Hypothalamus (tissue), 51 donors: ENCODE results near the gene AAR2.

Source experiments
- DNase-seq, 51 donors: peaks; one replicate each; lab custom pipeline; 2025; lab: John Stamatoyannopoulos, UW

AAR2 gene

GRCh38 chr20:36275441-36276189 is 39.3 kb downstream of the AAR2 start:
- no peak for DNase-seq

- no peak for DNase-seq
Observed at GRCh38 chr20:36277546-36277945, 41.3 kb downstream of the AAR2 start.

DNA sequence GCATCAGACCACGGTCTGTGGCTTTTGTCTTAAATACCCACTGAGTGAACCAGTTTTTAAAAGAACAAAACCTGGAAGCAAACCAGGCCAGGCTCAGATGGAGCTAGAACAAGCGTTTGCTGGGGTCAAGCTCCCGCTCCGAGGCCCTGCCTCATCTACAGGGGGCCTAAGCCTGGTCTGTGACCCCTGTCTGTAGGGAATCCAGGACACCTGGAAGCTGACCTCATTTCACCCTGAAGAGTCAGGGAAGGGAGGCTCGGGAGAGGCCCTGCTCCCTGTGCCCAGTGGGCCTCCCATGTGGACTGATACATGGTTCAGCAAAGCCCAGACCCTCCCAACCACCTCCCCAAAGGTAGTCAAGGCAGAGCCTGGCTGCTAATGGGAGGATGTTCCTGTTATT is 43.1 kb downstream of the AAR2 start:
- no peak for DNase-seq

DNA sequence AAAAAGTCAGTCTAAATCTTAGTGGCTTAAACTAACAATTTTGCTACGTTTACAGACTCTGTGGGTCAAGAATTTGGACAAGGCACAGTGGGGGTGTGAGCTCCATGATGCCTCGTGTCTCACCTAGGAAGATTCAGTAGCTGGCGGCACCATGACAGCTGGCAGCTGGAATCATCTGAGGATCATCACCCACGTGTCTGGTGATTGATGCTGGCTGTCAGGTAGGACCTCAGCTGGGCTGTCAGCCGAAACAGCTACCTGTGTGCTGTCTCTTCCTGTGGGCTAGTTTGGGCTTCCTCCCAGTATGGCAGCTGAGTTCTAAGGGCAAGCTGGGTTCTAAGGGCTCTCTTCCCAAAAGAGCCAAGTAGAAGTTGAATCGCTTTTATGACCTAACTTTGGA is 43.5 kb downstream of the AAR2 start:
- no peak for DNase-seq

GRCh38 chr20:36281785-36282380 is 45.6 kb downstream of the AAR2 start:
- DNase-seq, result no peak

- no peak for DNase-seq
Observed at GRCh38 chr20:36284751-36285150, 48.5 kb downstream of the AAR2 start.

- no peak for DNase-seq
Observed at GRCh38 chr20:36285746-36286447, 49.6 kb downstream of the AAR2 start.

DNA sequence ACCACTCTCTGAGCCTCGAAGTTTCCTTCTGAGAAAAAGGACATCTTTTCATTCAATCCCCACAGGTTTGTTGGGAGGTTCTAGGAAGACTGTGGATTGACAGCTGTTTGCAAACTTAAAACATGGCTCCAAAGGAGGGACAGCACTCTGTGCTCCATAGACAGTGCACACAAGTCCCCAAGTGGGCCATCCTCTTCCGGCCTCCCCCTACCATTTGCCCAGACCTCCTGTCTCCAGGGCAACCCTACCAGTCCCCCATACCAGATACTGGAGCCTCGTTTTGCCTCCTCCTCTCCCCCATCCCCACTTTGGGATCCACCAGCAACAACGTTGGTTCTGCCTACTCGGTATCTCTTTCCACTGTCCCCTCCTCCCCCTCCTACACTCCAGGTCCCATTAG is 61.4 kb downstream of the AAR2 start:
- DNase-seq, result no peak

DNA sequence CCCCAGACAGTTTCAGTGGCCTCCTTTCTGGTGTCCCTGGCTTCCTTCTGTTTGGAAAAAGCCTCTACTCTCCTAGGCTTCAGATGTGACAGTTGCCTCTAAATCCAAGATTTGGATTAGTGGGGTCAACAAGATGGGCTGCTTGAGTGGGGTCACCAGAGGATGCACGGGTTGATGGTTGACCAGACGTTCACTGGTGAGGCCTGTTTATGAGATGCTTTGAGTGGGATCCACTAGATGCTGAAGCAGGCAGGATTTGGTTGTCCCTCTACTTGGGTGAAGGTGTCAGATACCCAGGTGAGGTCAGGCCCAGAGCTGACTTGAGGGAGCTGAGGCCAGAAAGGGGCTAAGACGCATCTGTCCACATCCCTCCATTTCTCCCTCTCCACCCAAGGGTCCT is 61.8 kb downstream of the AAR2 start:
- no peak for DNase-seq

- DNase-seq, result no peak
Observed at GRCh38 chr20:36298795-36299339, 62.6 kb downstream of the AAR2 start.

DNA sequence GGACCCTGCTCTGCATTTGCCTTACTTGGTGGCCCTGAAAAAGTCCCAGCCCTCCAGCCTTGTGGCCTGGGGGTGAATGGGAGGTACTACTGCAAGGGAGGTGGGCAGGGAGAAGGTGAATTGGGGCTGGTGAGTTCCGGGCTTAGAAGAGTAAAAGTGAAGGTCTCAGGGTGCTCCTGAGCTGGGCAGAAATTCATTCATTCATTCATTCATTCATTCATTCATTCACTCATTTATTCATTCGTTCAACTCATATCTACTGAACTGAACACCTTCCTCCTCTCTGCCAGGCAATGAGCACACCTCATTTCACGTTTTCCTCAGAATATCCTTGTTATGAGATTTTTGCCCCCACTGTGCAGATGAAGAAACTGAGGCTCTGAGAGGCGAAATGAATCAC is 63.2 kb downstream of the AAR2 start:
- no peak for DNase-seq

GRCh38 chr20:36301359-36302119 is 65.3 kb downstream of the AAR2 start:
- no peak for DNase-seq

DNA sequence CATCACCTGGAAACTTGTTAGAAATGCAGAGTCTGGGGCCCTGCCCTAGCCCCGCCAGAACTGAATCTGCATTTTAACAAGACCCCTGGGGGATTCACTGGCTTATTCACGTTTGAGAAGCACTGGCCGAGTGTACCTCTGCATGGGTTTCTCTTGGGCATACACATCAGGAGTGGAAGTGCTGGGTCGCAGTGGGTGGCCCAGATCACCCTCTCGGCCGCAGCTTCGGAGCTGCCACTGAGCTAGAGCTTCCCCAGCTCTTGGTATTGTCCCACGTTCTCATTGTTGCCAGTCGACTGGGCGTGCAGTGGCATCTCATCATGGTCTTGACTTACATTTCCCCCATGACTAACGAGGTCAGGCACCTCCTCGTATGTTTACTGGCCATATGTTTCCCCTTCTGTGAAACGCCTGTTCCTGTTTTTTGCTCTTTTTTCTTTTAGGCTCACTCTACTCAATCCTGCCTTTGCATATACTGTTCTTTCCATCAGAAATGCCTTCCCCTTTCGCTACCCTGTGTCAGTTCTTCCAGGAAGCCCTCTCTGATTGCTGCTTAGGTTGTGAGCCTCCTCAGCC is 66.8 kb downstream of the AAR2 start:
- DNase-seq, result no peak

- no peak for DNase-seq
Observed at GRCh38 chr20:36303831-36304230, 67.6 kb downstream of the AAR2 start.

- peak in 1 of 51 donors; percentile 13 for DNase-seq
Observed at GRCh38 chr20:36304786-36305495, 68.7 kb downstream of the AAR2 start.

- peak in 9 of 51 donors; percentile 14 to 52 (median 17) for DNase-seq
Observed at GRCh38 chr20:36305602-36306551, 69.6 kb downstream of the AAR2 start, which contains the start of gene DLGAP4. Gene DLGAP4 (plus strand): TSS chr20:36306339. CDS start chr20:36431718, 125,379 bp downstream.
